Astrocyte (in vitro differentiated cells and primary cell): Measurements from ENCODE around the gene IRAK1. TPM values are rescaled to one million over a fixed set of nuclear protein-coding genes. Genes with fewer than 3 reads are reported as not detected.

Experiments
- DNase-seq: peaks from one replicate; pipeline ENCODE4 v3.0.0-alpha.2; 2010; ENCODE audit warnings: low read depth
- FAIRE-seq: peaks from 2 replicates; lab custom pipeline; 2011; peaks lifted over from hg19 to GRCh38; lab: Jason Lieb, UNC
- H2AFZ ChIP-seq: 2 replicates; pipeline ENCODE4 v1.6.0; 2012; ENCODE audit warnings: low read depth, low read length, inconsistent platforms
- H3K27ac ChIP-seq: 2 replicates; pipeline ENCODE4 v1.5.1; 2011; ENCODE audit warnings: low read depth, low read length, inconsistent platforms
- H3K27me3 ChIP-seq: 2 replicates; pipeline ENCODE4 v1.6.0; 2011; ENCODE audit warnings: low read length, inconsistent platforms; ENCODE audit not compliant: insufficient read depth
- H3K36me3 ChIP-seq: 2 replicates; pipeline ENCODE4 v1.5.1; 2011; ENCODE audit warnings: low read length, inconsistent platforms; ENCODE audit not compliant: insufficient read depth
- H3K4me1 ChIP-seq: 2 replicates; pipeline ENCODE4 v1.5.1; 2011; ENCODE audit warnings: low read length, inconsistent platforms; ENCODE audit not compliant: insufficient read depth
- H3K4me2 ChIP-seq: 2 replicates; pipeline ENCODE4 v1.6.0; 2012; ENCODE audit warnings: low read length, inconsistent platforms
- H3K4me3 ChIP-seq: 2 replicates; pipeline ENCODE4 v1.5.1; 2011; ENCODE audit warnings: low read depth, mild to moderate bottlenecking, low read length, inconsistent platforms; ENCODE audit not compliant: insufficient read depth
- H3K79me2 ChIP-seq: 2 replicates; pipeline ENCODE4 v1.6.0; 2012; ENCODE audit warnings: mild to moderate bottlenecking, low read length, inconsistent platforms; ENCODE audit not compliant: insufficient read depth
- H3K9ac ChIP-seq: 2 replicates; pipeline ENCODE4 v1.6.0; 2012; ENCODE audit warnings: mild to moderate bottlenecking, low read length, inconsistent platforms
- H3K9me3 ChIP-seq: 2 replicates; pipeline ENCODE4 v1.5.1; 2012; ENCODE audit warnings: low read depth, mild to moderate bottlenecking, low read length, inconsistent platforms; ENCODE audit not compliant: insufficient read depth
- H4K20me1 ChIP-seq: 2 replicates; pipeline ENCODE4 v1.6.0; 2012; ENCODE audit warnings: low read length, inconsistent platforms; ENCODE audit not compliant: insufficient read depth
- H3K27ac Mint-ChIP-seq: one replicate; pipeline ENCODE4 v1.8.0; 2021; ENCODE audit warnings: mild to moderate bottlenecking, mixed read lengths; ENCODE audit not compliant: unreplicated experiment
- H3K27me3 Mint-ChIP-seq: one replicate; pipeline ENCODE4 v1.8.0; 2021; ENCODE audit warnings: low read depth, mixed read lengths; ENCODE audit not compliant: unreplicated experiment
- H3K36me3 Mint-ChIP-seq: one replicate; pipeline ENCODE4 v1.8.0; 2021; ENCODE audit warnings: low read depth, mixed read lengths; ENCODE audit not compliant: unreplicated experiment
- H3K4me1 Mint-ChIP-seq: one replicate; pipeline ENCODE4 v1.8.0; 2021; ENCODE audit warnings: low read depth, mixed read lengths; ENCODE audit not compliant: unreplicated experiment
- H3K4me3 Mint-ChIP-seq: one replicate; pipeline ENCODE4 v1.8.0; 2021; ENCODE audit warnings: mild to moderate bottlenecking, moderate library complexity, mixed read lengths; ENCODE audit not compliant: unreplicated experiment
- H3K9me3 Mint-ChIP-seq: one replicate; pipeline ENCODE4 v1.8.0; 2021; ENCODE audit warnings: mild to moderate bottlenecking, mixed read lengths; ENCODE audit not compliant: unreplicated experiment
- CTCF ChIP-seq: IDR thresholded peaks from 2 replicates; pipeline ENCODE4 v1.5.1; 2011; ENCODE audit warnings: low read depth, mild to moderate bottlenecking, inconsistent platforms, low read length, moderate library complexity; ENCODE audit not compliant: insufficient read depth
- EZH2 ChIP-seq: IDR thresholded peaks from 2 replicates; pipeline ENCODE4 v1.6.1; 2012; ENCODE audit warnings: mild to moderate bottlenecking, low read length, inconsistent platforms; ENCODE audit not compliant: insufficient read depth
- total RNA-seq: library from RNA; stranded (reverse); gene quantifications from 2 replicates; pipeline ENCODE4 v1.2.1, GENCODE V29; 2021

Gene IRAK1
- total RNA-seq, 1 donor from 2014 or later, result 69.6 TPM

- peak overlapping the region; percentile 66 for H3K27ac ChIP-seq
- H3K9me3 Mint-ChIP-seq, result no peaks in the 10 kb centered on the region
- H2AFZ ChIP-seq, result no peak overlapping the region
- H3K4me3 ChIP-seq, result no peak overlapping the region
- H3K9ac ChIP-seq, result peak overlapping the region; percentile 63
- H3K36me3 ChIP-seq, result no peaks in the 10 kb centered on the region
- H4K20me1 ChIP-seq, result peaks cover 21% of the 10 kb centered on the region
- TF ChIP-seq EZH2 (no peak), CTCF (no peak)
- H3K27ac Mint-ChIP-seq, result peak overlapping the region; percentile 92
- FAIRE-seq, result no peak
- DNase-seq, result no peak
- H3K27me3 ChIP-seq, result no peaks in the 10 kb centered on the region
- H3K9me3 ChIP-seq, result no peaks in the 10 kb centered on the region
- H3K36me3 Mint-ChIP-seq, result peaks cover 1% of the 10 kb centered on the region
- H3K27me3 Mint-ChIP-seq, result no peaks in the 10 kb centered on the region
- H3K79me2 ChIP-seq, result peaks cover 44% of the 10 kb centered on the region
- no peak overlapping the region for H3K4me3 Mint-ChIP-seq
- peak overlapping the region; percentile 19 for H3K4me2 ChIP-seq
- peaks cover 29% of the 10 kb centered on the region for H3K4me1 Mint-ChIP-seq
- peaks cover 23% of the 10 kb centered on the region for H3K4me1 ChIP-seq
Measured at GRCh38 chrX:154039577-154039976, 19.9 kb upstream of the IRAK1 start.

GRCh38 chrX:154038656-154039055 lies 19.0 kb upstream of the IRAK1 start:
- Mint-ChIP-seq H3K9me3 (no peaks in the 10 kb centered on the region), H3K27me3 (no peaks in the 10 kb centered on the region), H3K4me1 (peaks cover 33% of the 10 kb centered on the region), H3K27ac (peak overlapping the region; percentile 12), H3K36me3 (peaks cover 1% of the 10 kb centered on the region), H3K4me3 (no peak overlapping the region)
- Histone ChIP-seq H3K4me3 (no peak overlapping the region), H3K9ac (no peak overlapping the region), H2AFZ (no peak overlapping the region), H3K4me2 (no peak overlapping the region), H3K27ac (no peak overlapping the region), H3K4me1 (peaks cover 23% of the 10 kb centered on the region), H3K79me2 (peaks cover 42% of the 10 kb centered on the region), H3K27me3 (no peaks in the 10 kb centered on the region), H3K9me3 (no peaks in the 10 kb centered on the region), H3K36me3 (no peaks in the 10 kb centered on the region), H4K20me1 (peaks cover 25% of the 10 kb centered on the region)
- DNase-seq (no peak), FAIRE-seq (peak; percentile 13)
- TF ChIP-seq EZH2 (no peak), CTCF (no peak)

GRCh38 chrX:154037754-154038153 lies 18.1 kb upstream of the IRAK1 start:
- Mint-ChIP-seq H3K4me1 (peaks cover 31% of the 10 kb centered on the region), H3K27ac (no peak overlapping the region), H3K36me3 (peaks cover 1% of the 10 kb centered on the region), H3K27me3 (no peaks in the 10 kb centered on the region), H3K9me3 (no peaks in the 10 kb centered on the region), H3K4me3 (no peak overlapping the region)
- Histone ChIP-seq H3K4me3 (no peak overlapping the region), H3K4me1 (peaks cover 15% of the 10 kb centered on the region), H3K4me2 (no peak overlapping the region), H3K9me3 (no peaks in the 10 kb centered on the region), H3K27ac (no peak overlapping the region), H4K20me1 (peaks cover 34% of the 10 kb centered on the region), H3K9ac (no peak overlapping the region), H3K36me3 (no peaks in the 10 kb centered on the region), H3K79me2 (peaks cover 44% of the 10 kb centered on the region), H3K27me3 (no peaks in the 10 kb centered on the region), H2AFZ (no peak overlapping the region)
- TF ChIP-seq CTCF (no peak), EZH2 (no peak)
- DNase-seq (no peak), FAIRE-seq (no peak)
